CD8-positive, alpha-beta memory T cell (primary cell): ENCODE measurements around the gene MRPL37. TPM values are rescaled to one million over a fixed set of nuclear protein-coding genes. Genes with fewer than 3 reads are reported as not detected.
A peak's percentile ranks its signal among the peaks of the same experiment; 100 is the strongest.
"Not testable (repeated sequence)": the region's sequence is repeated elsewhere in the genome, so short reads cannot be mapped to it uniquely, and the experiment has no call there.

Experiments
- CTCF ChIA-PET: fragments of 350-600 bp; sonication (Branson Sonifier 250); formaldehyde crosslinking; loops from one replicate; lab custom pipeline; 2021; ENCODE audit warnings: antibody characterized with exemption; lab: Charles Lee
- POLR2A ChIA-PET: fragments of 350-600 bp; sonication (Branson Sonifier 250); formaldehyde crosslinking; loops from one replicate; lab custom pipeline; 2021; ENCODE audit warnings: antibody characterized with exemption; lab: Charles Lee
- DNase-seq, 5 donors: peaks; one replicate each; pipeline versions ENCODE4 v3.0.0 to v3.0.0-alpha.2; 2020 to 2022; ENCODE audit warnings: mixed read lengths in 1 of 5
- H3K27ac ChIP-seq: one replicate; pipeline ENCODE4 v1.7.0; 2013; ENCODE audit warnings: low read depth, mild to moderate bottlenecking, low read length, moderate library complexity
- H3K27me3 ChIP-seq: 2 replicates; pipeline ENCODE4 v1.7.0; 2013; ENCODE audit warnings: low read length, mild to moderate bottlenecking; ENCODE audit not compliant: insufficient read depth, poor library complexity, severe bottlenecking
- H3K36me3 ChIP-seq: 2 replicates; pipeline ENCODE4 v1.7.0; 2013; ENCODE audit warnings: mild to moderate bottlenecking, low read length, moderate library complexity; ENCODE audit not compliant: insufficient read depth
- H3K4me1 ChIP-seq: 2 replicates; pipeline ENCODE4 v1.7.0; 2013; ENCODE audit warnings: mild to moderate bottlenecking, low read length, moderate library complexity; ENCODE audit not compliant: insufficient read depth
- H3K4me3 ChIP-seq: 2 replicates; pipeline ENCODE4 v1.7.0; 2013; ENCODE audit warnings: mild to moderate bottlenecking, low read length
- H3K9me3 ChIP-seq: 2 replicates; pipeline ENCODE4 v1.7.0; 2013; ENCODE audit warnings: mild to moderate bottlenecking, low read length
- H3K27ac Mint-ChIP-seq, 8 donors: one replicate each; pipeline ENCODE4 v1.8.0; 2020 to 2021; ENCODE audit warnings: mixed read lengths in 8 of 8, mild to moderate bottlenecking in 6 of 8, inconsistent platforms in 3 of 8, moderate library complexity in 3 of 8
- H3K27me3 Mint-ChIP-seq, 2 donors: one replicate each; pipeline ENCODE4 v1.8.0; 2020 to 2021; ENCODE audit warnings: mixed read lengths in 2 of 2, mild to moderate bottlenecking in 1 of 2, moderate library complexity in 1 of 2
- H3K36me3 Mint-ChIP-seq, 3 donors: one replicate each; pipeline ENCODE4 v1.8.0; 2020 to 2021; ENCODE audit warnings: mixed read lengths in 3 of 3, inconsistent platforms in 1 of 3, mild to moderate bottlenecking in 1 of 3
- H3K4me1 Mint-ChIP-seq, 3 donors: one replicate each; pipeline ENCODE4 v1.8.0; 2020 to 2021; ENCODE audit warnings: mixed read lengths in 3 of 3, inconsistent platforms in 1 of 3, mild to moderate bottlenecking in 1 of 3
- H3K4me3 Mint-ChIP-seq, 7 donors: one replicate each; pipeline ENCODE4 v1.8.0; 2020 to 2021; ENCODE audit warnings: mixed read lengths in 7 of 7, mild to moderate bottlenecking in 6 of 7, moderate library complexity in 4 of 7, inconsistent platforms in 2 of 7
- H3K9me3 Mint-ChIP-seq, 5 donors: one replicate each; pipeline ENCODE4 v1.8.0; 2020 to 2022; ENCODE audit warnings: mixed read lengths in 5 of 5, mild to moderate bottlenecking in 3 of 5, moderate library complexity in 2 of 5, inconsistent platforms in 1 of 5
- polyA plus RNA-seq: library from polyadenylated mRNA; unstranded; fragments of 300-500 nt; fragmentation: Illumina TruSeq; gene quantifications from one replicate; pipeline ENCODE4 v1.2.3, GENCODE V29; 2021
- total RNA-seq, 2 experiments: library from RNA; stranded (reverse); gene quantifications; one replicate each; pipeline ENCODE4 v1.2.3, GENCODE V29; 2021

Gene MRPL37
- total and polyA plus RNA-seq, 3 experiments from 2014 or later = 58.8 to 229 (median 226) TPM

DNA sequence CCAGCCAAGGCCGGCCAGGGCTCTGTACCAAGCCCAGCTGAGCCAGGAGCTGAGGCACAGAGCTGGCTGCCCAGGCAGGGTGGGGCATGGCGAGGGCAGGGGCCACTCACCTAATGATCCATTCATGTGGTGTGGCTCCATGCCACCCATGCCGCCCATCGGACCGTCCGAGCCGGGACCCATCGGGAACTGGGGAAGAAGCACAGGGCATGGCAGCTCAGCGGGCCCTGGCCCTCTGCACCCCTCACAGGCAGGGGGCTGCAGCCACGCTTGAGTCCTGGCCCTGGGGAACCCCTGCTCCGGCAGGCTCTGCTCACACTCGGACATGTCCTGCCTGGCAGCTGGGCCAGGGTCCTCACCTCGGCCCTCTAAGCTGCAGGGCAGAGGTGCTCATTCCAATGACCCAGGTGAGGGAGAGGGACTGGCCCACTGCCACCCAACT lies 28.7 kb downstream of the MRPL37 start:
- H3K36me3 Mint-ChIP-seq = peaks cover 0 to 37% (median 0%) of the 10 kb centered on the region in 3 donors
- Histone ChIP-seq H3K9me3 (no peaks in the 10 kb centered on the region), H3K4me3 (no peak overlapping the region), H3K27ac (no peak overlapping the region), H3K4me1 (peaks cover 9% of the 10 kb centered on the region), H3K36me3 (no peaks in the 10 kb centered on the region), H3K27me3 (no peaks in the 10 kb centered on the region)
- peak overlapping the region in 1 of 8 donors; percentile 93 for H3K27ac Mint-ChIP-seq
- no peak overlapping the region for H3K4me3 Mint-ChIP-seq
- DNase-seq = no peak
- no peaks in the 10 kb centered on the region for H3K9me3 Mint-ChIP-seq
- POLR2A ChIA-PET = no interaction called here
- H3K27me3 Mint-ChIP-seq = no peaks in the 10 kb centered on the region
- H3K4me1 Mint-ChIP-seq = peaks cover 14 to 21% (median 17%) of the 10 kb centered on the region in 3 donors
- CTCF ChIA-PET = interaction anchor here (2.3 kb wide), 1 partner anchor 261 kb away, joined by 8 read pairs; no protein-coding TSS in a partner anchor

DNA sequence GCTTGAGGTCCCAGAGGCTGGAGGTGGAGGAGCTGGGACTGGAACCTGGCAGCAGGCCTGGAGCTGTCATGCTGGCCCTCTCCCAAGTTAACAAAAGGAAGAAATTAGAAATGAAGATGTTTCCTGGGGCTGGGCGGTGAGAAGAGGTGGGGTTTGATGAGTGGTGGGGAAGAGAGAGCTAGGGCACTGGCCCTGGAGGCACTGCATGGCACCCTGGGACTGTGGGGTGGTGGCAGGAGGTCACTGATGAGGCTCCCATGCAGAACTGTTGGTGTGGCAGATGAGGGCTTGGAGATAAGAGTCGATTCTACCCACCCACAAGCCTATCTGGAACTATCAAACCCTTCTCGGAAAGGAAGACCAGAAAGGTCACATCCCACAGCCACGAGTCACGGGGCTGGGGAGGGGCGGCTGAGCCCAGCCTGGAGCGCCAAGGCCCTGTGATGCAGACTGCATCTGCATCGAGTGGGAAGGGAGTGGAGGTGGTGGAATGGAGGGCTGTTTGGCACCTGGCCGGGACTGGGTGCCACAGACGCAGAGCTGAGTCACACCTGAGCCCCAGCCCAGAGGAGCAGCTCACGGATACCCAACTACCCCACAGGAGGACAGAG lies 29.4 kb downstream of the MRPL37 start:
- H3K27me3 ChIP-seq = no peaks in the 10 kb centered on the region
- Mint-ChIP-seq H3K27me3 (no peaks in the 10 kb centered on the region), H3K4me1 (peaks cover 10 to 21% (median 17%) of the 10 kb centered on the region in 3 donors), H3K4me3 (no peak overlapping the region), H3K36me3 (peaks cover 0 to 35% (median 0%) of the 10 kb centered on the region in 3 donors), H3K9me3 (no peaks in the 10 kb centered on the region), H3K27ac (peak overlapping the region in 3 of 8 donors; percentile 19 to 93 (median 23))
- H3K9me3 ChIP-seq = no peaks in the 10 kb centered on the region
- H3K4me3 ChIP-seq = no peak overlapping the region
- ChIA-PET POLR2A (no interaction called here), CTCF (interaction anchor here (2.3 kb wide), 1 partner anchor 260 kb away, joined by 8 read pairs; no protein-coding TSS in a partner anchor)
- H3K36me3 ChIP-seq = no peaks in the 10 kb centered on the region
- H3K27ac ChIP-seq = no peak overlapping the region
- H3K4me1 ChIP-seq = peaks cover 9% of the 10 kb centered on the region
- no peak for DNase-seq

GRCh38 chr1:54230507-54231339 lies 30.8 kb downstream of the MRPL37 start:
- no peaks in the 10 kb centered on the region for H3K9me3 Mint-ChIP-seq
- peaks cover 3 to 27% (median 4%) of the 10 kb centered on the region in 3 donors for H3K36me3 Mint-ChIP-seq
- Histone ChIP-seq H3K9me3 (no peaks in the 10 kb centered on the region), H3K4me3 (no peak overlapping the region), H3K27me3 (no peaks in the 10 kb centered on the region), H3K27ac (no peak overlapping the region), H3K4me1 (peaks cover 9% of the 10 kb centered on the region), H3K36me3 (no peaks in the 10 kb centered on the region)
- ChIA-PET POLR2A (no interaction called here), CTCF (interaction anchor here (0.8 kb wide), 1 partner anchor 259 kb away, joined by 3 read pairs; no protein-coding TSS in a partner anchor)
- H3K27ac Mint-ChIP-seq = peak overlapping the region; percentile 0 to 98 (median 52)
- no peaks in the 10 kb centered on the region for H3K27me3 Mint-ChIP-seq
- peak in 1 of 5 donors; percentile 4 for DNase-seq
- peaks cover 10 to 24% (median 17%) of the 10 kb centered on the region in 3 donors for H3K4me1 Mint-ChIP-seq
- H3K4me3 Mint-ChIP-seq = no peak overlapping the region

DNA sequence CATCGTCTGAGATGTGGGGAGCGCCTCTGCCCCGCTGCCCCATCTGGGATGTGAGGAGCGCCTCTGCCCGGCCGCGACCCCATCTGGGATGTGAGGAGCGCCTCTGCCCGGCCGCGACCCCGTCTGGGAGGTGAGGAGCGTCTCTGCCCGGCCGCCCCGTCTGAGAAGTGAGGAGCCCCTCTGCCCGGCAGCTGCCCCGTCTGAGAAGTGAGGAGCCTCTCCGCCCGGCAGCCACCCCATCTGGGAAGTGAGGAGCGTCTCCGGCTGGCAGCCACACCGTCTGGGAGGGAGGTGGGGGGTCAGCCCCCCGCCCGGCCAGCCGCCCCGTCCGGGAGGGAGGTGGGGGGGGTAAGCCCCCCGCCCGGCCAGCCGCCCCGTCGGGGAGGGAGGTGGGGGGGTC lies 33.2 kb downstream of the MRPL37 start:
- H3K27me3 Mint-ChIP-seq, POLR2A ChIA-PET, H3K9me3 ChIP-seq, H3K27ac ChIP-seq, H3K4me3 ChIP-seq, H3K27me3 ChIP-seq, CTCF ChIA-PET, H3K27ac Mint-ChIP-seq, H3K4me3 Mint-ChIP-seq, H3K4me1 ChIP-seq, DNase-seq, H3K9me3 Mint-ChIP-seq: not testable (repeated sequence)
- Mint-ChIP-seq H3K4me1 (peaks cover 12 to 24% (median 21%) of the 10 kb centered on the region in 3 donors), H3K36me3 (peaks cover 8 to 33% (median 13%) of the 10 kb centered on the region in 3 donors)
- H3K36me3 ChIP-seq = peaks cover 14% of the 10 kb centered on the region

DNA sequence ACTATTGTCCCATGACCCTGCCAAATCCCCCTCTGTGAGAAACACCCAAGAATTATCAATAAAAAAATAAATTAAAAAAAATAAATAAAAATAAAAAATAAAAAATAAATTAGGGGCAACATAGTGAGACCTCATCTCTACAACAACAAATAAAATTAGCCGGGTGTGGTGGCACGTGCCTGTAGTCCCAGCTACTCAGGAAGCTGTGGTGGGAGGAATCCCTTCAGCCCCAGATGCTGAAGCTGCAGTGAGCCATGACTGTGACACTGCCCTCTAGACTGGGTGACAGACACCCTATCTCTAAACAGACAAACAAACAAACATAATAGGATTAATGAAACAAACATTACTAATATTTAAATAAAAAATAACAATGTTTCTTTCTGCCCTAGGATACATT lies 34.3 kb downstream of the MRPL37 start:
- CTCF ChIA-PET = interaction anchor here (1.0 kb wide), 1 partner anchor 255 kb away, joined by 4 read pairs; no protein-coding TSS in a partner anchor
- no peak overlapping the region for H3K27ac ChIP-seq

GRCh38 chr1:54237586-54237985 lies 37.6 kb downstream of the MRPL37 start:
- H3K4me3 ChIP-seq = no peak overlapping the region
- Mint-ChIP-seq H3K4me1 (peaks cover 3 to 4% (median 3%) of the 10 kb centered on the region in 3 donors), H3K27me3 (no peaks in the 10 kb centered on the region), H3K36me3 (peaks cover 8 to 56% (median 16%) of the 10 kb centered on the region in 3 donors), H3K27ac (peak overlapping the region in 1 of 8 donors; percentile 12), H3K4me3 (no peak overlapping the region), H3K9me3 (no peaks in the 10 kb centered on the region)
- H3K36me3 ChIP-seq = peaks cover 25% of the 10 kb centered on the region
- H3K27me3 ChIP-seq = no peaks in the 10 kb centered on the region
- ChIA-PET CTCF (no interaction called here), POLR2A (no interaction called here)
- no peak overlapping the region for H3K27ac ChIP-seq
- no peaks in the 10 kb centered on the region for H3K9me3 ChIP-seq
- DNase-seq = no peak
- H3K4me1 ChIP-seq = no peaks in the 10 kb centered on the region

More for the DNA sequence above, 34.3 kb downstream of the MRPL37 start:
- H3K27me3 ChIP-seq = no peaks in the 10 kb centered on the region
- Mint-ChIP-seq H3K27ac (peak overlapping the region in 1 of 8 donors; percentile 47), H3K4me1 (peaks cover 13 to 22% (median 21%) of the 10 kb centered on the region in 3 donors), H3K27me3 (no peaks in the 10 kb centered on the region), H3K4me3 (no peak overlapping the region), H3K9me3 (no peaks in the 10 kb centered on the region), H3K36me3 (peaks cover 8 to 37% (median 16%) of the 10 kb centered on the region in 3 donors)
- peaks cover 9% of the 10 kb centered on the region for H3K4me1 ChIP-seq
- H3K4me3 ChIP-seq = no peak overlapping the region
- DNase-seq = no peak
- H3K9me3 ChIP-seq = no peaks in the 10 kb centered on the region
- H3K36me3 ChIP-seq = peaks cover 22% of the 10 kb centered on the region
- POLR2A ChIA-PET = no interaction called here

DNA sequence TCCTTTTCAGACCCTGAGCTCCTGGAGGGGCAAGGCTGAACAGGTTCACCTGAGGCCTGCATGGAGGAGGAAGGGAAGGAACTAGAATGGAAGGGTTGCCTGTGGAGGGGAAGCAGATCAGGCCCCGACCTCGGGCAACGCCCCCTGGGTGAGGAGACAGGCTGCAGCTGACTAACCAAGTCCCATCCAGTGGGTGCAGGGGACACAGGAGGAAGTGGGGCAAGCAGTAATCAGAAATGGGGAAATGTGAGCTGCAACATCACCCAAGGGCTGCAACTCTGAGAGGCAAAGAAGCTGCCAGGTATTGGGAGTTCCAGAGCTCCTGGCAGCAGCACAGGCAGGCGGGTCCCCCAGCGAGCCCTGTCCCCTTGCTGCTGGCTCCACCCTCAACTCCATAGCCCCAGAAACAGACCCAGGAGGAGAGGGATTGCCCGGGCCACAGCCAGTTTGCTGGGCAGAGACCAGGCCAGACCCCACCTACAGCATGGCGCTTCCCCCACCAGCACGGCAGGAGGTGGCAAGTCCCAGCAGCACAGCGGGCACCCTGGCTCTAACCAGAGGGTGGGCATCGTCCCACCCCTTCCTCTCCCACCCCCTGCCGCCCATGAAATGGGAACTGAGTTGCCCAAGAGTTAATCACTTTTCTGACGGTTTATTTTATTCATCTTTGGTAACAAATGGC lies 38.5 kb downstream of the MRPL37 start:
- Histone ChIP-seq H3K27me3 (no peaks in the 10 kb centered on the region), H3K27ac (no peak overlapping the region), H3K36me3 (peaks cover 25% of the 10 kb centered on the region), H3K4me3 (no peak overlapping the region), H3K4me1 (no peaks in the 10 kb centered on the region), H3K9me3 (no peaks in the 10 kb centered on the region)
- Mint-ChIP-seq H3K4me1 (peaks cover 3 to 5% (median 4%) of the 10 kb centered on the region in 3 donors), H3K36me3 (peaks cover 8 to 62% (median 19%) of the 10 kb centered on the region in 3 donors), H3K9me3 (no peaks in the 10 kb centered on the region), H3K4me3 (no peak overlapping the region), H3K27me3 (no peaks in the 10 kb centered on the region), H3K27ac (no peak overlapping the region)
- POLR2A ChIA-PET = interaction anchor here (0.6 kb wide), 2 partner anchors 250 to 1818 kb away, joined by 3 to 7 read pairs; no protein-coding TSS in a partner anchor
- CTCF ChIA-PET = no interaction called here
- no peak for DNase-seq
